ENCODE results near the gene CYP2F1.

DNA sequence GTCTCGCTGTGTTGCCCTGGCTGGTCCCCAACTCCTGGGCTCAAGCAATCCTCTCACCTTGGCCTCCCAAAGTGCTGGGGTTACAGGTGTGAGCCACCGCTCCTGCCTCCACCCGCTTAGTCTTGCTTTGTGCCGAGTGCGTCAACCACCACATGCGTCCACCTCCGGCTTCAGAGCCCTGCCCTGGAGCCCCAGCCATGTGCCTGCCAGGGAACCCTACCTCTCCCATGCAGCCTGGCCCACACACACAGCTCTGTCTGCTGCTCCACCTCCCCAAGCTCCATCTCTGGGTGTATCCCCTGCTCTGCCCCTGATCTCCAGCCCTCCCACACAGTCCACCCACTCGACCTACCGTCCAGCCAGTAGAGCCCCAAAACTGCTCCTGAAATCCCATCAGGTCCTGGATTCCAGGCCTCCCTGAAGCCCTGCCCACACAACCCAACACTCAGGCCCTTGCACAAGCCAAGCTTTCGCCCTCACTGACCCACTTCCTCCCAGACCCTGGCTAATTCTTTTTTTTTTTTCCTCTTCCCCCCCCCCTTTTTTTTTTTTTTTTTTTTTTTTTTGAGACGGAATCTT is 9.6 kb downstream of the CYP2F1 start:
- TF ChIP-seq, protein P1, sequence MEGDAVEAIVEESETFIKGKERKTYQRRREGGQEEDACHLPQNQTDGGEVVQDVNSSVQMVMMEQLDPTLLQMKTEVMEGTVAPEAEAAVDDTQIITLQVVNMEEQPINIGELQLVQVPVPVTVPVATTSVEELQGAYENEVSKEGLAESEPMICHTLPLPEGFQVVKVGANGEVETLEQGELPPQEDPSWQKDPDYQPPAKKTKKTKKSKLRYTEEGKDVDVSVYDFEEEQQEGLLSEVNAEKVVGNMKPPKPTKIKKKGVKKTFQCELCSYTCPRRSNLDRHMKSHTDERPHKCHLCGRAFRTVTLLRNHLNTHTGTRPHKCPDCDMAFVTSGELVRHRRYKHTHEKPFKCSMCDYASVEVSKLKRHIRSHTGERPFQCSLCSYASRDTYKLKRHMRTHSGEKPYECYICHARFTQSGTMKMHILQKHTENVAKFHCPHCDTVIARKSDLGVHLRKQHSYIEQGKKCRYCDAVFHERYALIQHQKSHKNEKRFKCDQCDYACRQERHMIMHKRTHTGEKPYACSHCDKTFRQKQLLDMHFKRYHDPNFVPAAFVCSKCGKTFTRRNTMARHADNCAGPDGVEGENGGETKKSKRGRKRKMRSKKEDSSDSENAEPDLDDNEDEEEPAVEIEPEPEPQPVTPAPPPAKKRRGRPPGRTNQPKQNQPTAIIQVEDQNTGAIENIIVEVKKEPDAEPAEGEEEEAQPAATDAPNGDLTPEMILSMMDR (IDR thresholded peaks at IDR 0.05; ENCODE audit: low read length): no peak
- no peak for TF ChIP-seq EZH2 (optimal IDR thresholded peaks at IDR 0.05; ENCODE audit: low read depth, low read length)

Measured in MM.1S (cell line).